ENCODE measurements around the gene TES. TPM values are rescaled to one million over a fixed set of nuclear protein-coding genes. Genes with fewer than 3 reads are reported as not detected.

Gene TES
- total RNA-seq, 4 donors from 2014 or later, result 245 to 501 (median 290) TPM

- no peak for TF ChIP-seq CTCF (IDR thresholded peaks at IDR 0.05)
- no peak for TF ChIP-seq POLR2AphosphoS5 (IDR thresholded peaks at IDR 0.05)
- TF ChIP-seq EP300 (IDR thresholded peaks at IDR 0.05), result no peak
- ATAC-seq, result no peak
- no peaks in the 10 kb centered on the region for H3K36me3 ChIP-seq
- no peak overlapping the region for H3K27ac ChIP-seq
- H3K4me3 ChIP-seq, result no peak overlapping the region
- no peaks in the 10 kb centered on the region for H3K27me3 ChIP-seq
- no peaks in the 10 kb centered on the region for H3K9me3 ChIP-seq
- no peaks in the 10 kb centered on the region for H3K4me1 ChIP-seq
- WGBS, 2 donors (ENCODE audit: low coverage in 1 of 2), result 100% methylated on average over 1 of the region's 1 CpG
These were observed 87.7 kb downstream of the TES start for GRCh38 chr7:116298055-116298454.

GRCh38 chr7:116298576-116298975, 88.2 kb downstream of the TES start:
- ATAC-seq, result no peak
- Histone ChIP-seq H3K9me3 (no peaks in the 10 kb centered on the region), H3K4me1 (no peaks in the 10 kb centered on the region), H3K4me3 (no peak overlapping the region), H3K36me3 (no peaks in the 10 kb centered on the region), H3K27ac (no peak overlapping the region), H3K27me3 (no peaks in the 10 kb centered on the region)
- no peak for TF ChIP-seq POLR2A (IDR thresholded peaks at IDR 0.05)
- TF ChIP-seq POLR2AphosphoS5 (IDR thresholded peaks at IDR 0.05), result no peak
- no peak for TF ChIP-seq EP300 (IDR thresholded peaks at IDR 0.05)
- TF ChIP-seq CTCF (IDR thresholded peaks at IDR 0.05), result no peak
- WGBS, 2 donors (ENCODE audit: low coverage in 1 of 2), result 97 to 100% methylated on average over 2 of the region's 3 CpGs

- WGBS, 2 donors (ENCODE audit: low coverage in 1 of 2), result 37 to 45% methylated on average over 4 to 5 of the region's 5 CpGs
- no peak for TF ChIP-seq POLR2A (IDR thresholded peaks at IDR 0.05)
- no peak overlapping the region for H3K4me3 ChIP-seq
- H3K9me3 ChIP-seq, result no peaks in the 10 kb centered on the region
- no peaks in the 10 kb centered on the region for H3K36me3 ChIP-seq
- peak overlapping the region; percentile 55 to 73 (median 68) for H3K27ac ChIP-seq
- no peaks in the 10 kb centered on the region for H3K27me3 ChIP-seq
- peaks cover 0 to 13% (median 0%) of the 10 kb centered on the region in 3 donors for H3K4me1 ChIP-seq
- no peak for ATAC-seq
These were observed 95.4 kb downstream of the TES start for GRCh38 chr7:116305485-116306408.

GRCh38 chr7:116306409-116307048, 96.2 kb downstream of the TES start:
- Histone ChIP-seq H3K9me3 (no peaks in the 10 kb centered on the region), H3K27me3 (no peaks in the 10 kb centered on the region), H3K36me3 (no peaks in the 10 kb centered on the region), H3K27ac (peak overlapping the region; percentile 55 to 73 (median 68)), H3K4me3 (no peak overlapping the region), H3K4me1 (peaks cover 0 to 13% (median 0%) of the 10 kb centered on the region in 3 donors)
- TF ChIP-seq CTCF (IDR thresholded peaks at IDR 0.05) (no peak), POLR2AphosphoS5 (IDR thresholded peaks at IDR 0.05) (no peak), EP300 (IDR thresholded peaks at IDR 0.05) (no peak), POLR2A (IDR thresholded peaks at IDR 0.05) (no peak)
- 39 to 50% methylated on average over 2 of the region's 2 CpGs for WGBS, 2 donors (ENCODE audit: low coverage in 1 of 2)
- ATAC-seq, result no peak

GRCh38 chr7:116307253-116307652, 96.9 kb downstream of the TES start:
- no peak overlapping the region for H3K4me3 ChIP-seq
- no peak overlapping the region for H3K27ac ChIP-seq
- peaks cover 0 to 13% (median 0%) of the 10 kb centered on the region in 3 donors for H3K4me1 ChIP-seq
- H3K27me3 ChIP-seq, result no peaks in the 10 kb centered on the region
- no peak for TF ChIP-seq POLR2AphosphoS5 (IDR thresholded peaks at IDR 0.05)
- TF ChIP-seq EP300 (IDR thresholded peaks at IDR 0.05), result no peak
- no peak for TF ChIP-seq POLR2A (IDR thresholded peaks at IDR 0.05)
- no peak for TF ChIP-seq CTCF (IDR thresholded peaks at IDR 0.05)
- no peaks in the 10 kb centered on the region for H3K36me3 ChIP-seq
- ATAC-seq, result no peak
- H3K9me3 ChIP-seq, result no peaks in the 10 kb centered on the region

Other genes with a start within 250 kb of the TES start
- 1 to 10 TPM; 3.3 to 6.2 (median 4.9) TPM for gene TFEC, start 179.8 kb upstream of the TES start, total RNA-seq

Measured in gastroesophageal sphincter (tissue), 4 donors.